GM12873 (cell line): ENCODE data around the gene MON2.

Experiments
- TF ChIP-seq, protein P1 (sequence below): IDR thresholded peaks from 2 replicates; pipeline ENCODE4 v1.5.1; 2012; ENCODE audit warnings: low read depth, mild to moderate bottlenecking, moderate library complexity, low read length, control low read depth; ENCODE audit not compliant: insufficient read depth; ENCODE audit errors: missing control alignments

MON2 gene

GRCh38 chr12:62466594-62467491 is at the start of gene MON2:
MON2 (plus strand) TSS chr12:62466826; CDS start chr12:62467208, 382 bp downstream.
- TF ChIP-seq, protein P1, sequence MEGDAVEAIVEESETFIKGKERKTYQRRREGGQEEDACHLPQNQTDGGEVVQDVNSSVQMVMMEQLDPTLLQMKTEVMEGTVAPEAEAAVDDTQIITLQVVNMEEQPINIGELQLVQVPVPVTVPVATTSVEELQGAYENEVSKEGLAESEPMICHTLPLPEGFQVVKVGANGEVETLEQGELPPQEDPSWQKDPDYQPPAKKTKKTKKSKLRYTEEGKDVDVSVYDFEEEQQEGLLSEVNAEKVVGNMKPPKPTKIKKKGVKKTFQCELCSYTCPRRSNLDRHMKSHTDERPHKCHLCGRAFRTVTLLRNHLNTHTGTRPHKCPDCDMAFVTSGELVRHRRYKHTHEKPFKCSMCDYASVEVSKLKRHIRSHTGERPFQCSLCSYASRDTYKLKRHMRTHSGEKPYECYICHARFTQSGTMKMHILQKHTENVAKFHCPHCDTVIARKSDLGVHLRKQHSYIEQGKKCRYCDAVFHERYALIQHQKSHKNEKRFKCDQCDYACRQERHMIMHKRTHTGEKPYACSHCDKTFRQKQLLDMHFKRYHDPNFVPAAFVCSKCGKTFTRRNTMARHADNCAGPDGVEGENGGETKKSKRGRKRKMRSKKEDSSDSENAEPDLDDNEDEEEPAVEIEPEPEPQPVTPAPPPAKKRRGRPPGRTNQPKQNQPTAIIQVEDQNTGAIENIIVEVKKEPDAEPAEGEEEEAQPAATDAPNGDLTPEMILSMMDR, result no peak

- TF ChIP-seq, protein P1, result no peak
Observed at GRCh38 chr12:62426089-62426488, 40.5 kb upstream of the MON2 start.

- TF ChIP-seq, protein P1, result no peak
Observed at GRCh38 chr12:62429457-62429856, 37.2 kb upstream of the MON2 start.

- TF ChIP-seq, protein P1, result no peak
Observed at GRCh38 chr12:62434494-62435302, 31.9 kb upstream of the MON2 start.

GRCh38 chr12:62435303-62436163 is 31.1 kb upstream of the MON2 start:
- TF ChIP-seq, protein P1, result peak; percentile 76

- TF ChIP-seq, protein P1, result no peak
Observed at GRCh38 chr12:62436164-62436503, 30.5 kb upstream of the MON2 start.

GRCh38 chr12:62438098-62438692 is 28.4 kb upstream of the MON2 start:
- TF ChIP-seq, protein P1, result peak; percentile 64
